Activated T-cell treated with anti-CD3 and anti-CD28 coated beads, Interleukin-2, amount 50 U/mL, for 48 hours (primary cell): ENCODE data around the gene DCUN1D2.
"Not testable (repeated sequence)": the region's sequence is repeated elsewhere in the genome, so short reads cannot be mapped to it uniquely, and the experiment has no call there.

Source experiments
- DNase-seq, 2 experiments: peaks; one replicate each; pipeline ENCODE4 v3.0.0-alpha.2; 2020

DCUN1D2 gene

GRCh38 chr13:113490496-113491417 is at the start of gene DCUN1D2:
Gene DCUN1D2 (minus strand): TSS chr13:113490711. CDS start chr13:113490669, 42 bp downstream.
- peak; percentile 87 to 90 for DNase-seq

- DNase-seq, result no peak
Observed at GRCh38 chr13:113539822-113540221, 49.3 kb upstream of the DCUN1D2 start.

GRCh38 chr13:113539176-113539575 is 48.7 kb upstream of the DCUN1D2 start:
- no peak for DNase-seq

- no peak for DNase-seq
Observed at GRCh38 chr13:113538689-113539058, 48.2 kb upstream of the DCUN1D2 start.

GRCh38 chr13:113537909-113538688 is 47.6 kb upstream of the DCUN1D2 start:
- no peak for DNase-seq

- no peak for DNase-seq
Observed at GRCh38 chr13:113537205-113537604, 46.7 kb upstream of the DCUN1D2 start.

GRCh38 chr13:113536461-113537110 is 46.1 kb upstream of the DCUN1D2 start:
- no peak for DNase-seq

- no peak for DNase-seq
Observed at GRCh38 chr13:113535381-113535781, 44.9 kb upstream of the DCUN1D2 start.

GRCh38 chr13:113534236-113534860 is 43.8 kb upstream of the DCUN1D2 start:
- DNase-seq, result no peak

GRCh38 chr13:113533161-113533840 is 42.8 kb upstream of the DCUN1D2 start:
- DNase-seq, result no peak

- no peak for DNase-seq
Observed at GRCh38 chr13:113532156-113532806, 41.8 kb upstream of the DCUN1D2 start.

GRCh38 chr13:113531041-113531873 is 40.7 kb upstream of the DCUN1D2 start:
- no peak for DNase-seq

- no peak for DNase-seq
Observed at GRCh38 chr13:113528813-113529180, 38.3 kb upstream of the DCUN1D2 start.

- no peak for DNase-seq
Observed at GRCh38 chr13:113528101-113528812, 37.7 kb upstream of the DCUN1D2 start.

- DNase-seq, result no peak
Observed at GRCh38 chr13:113527272-113527958, 36.9 kb upstream of the DCUN1D2 start.

GRCh38 chr13:113526466-113527220 is 36.1 kb upstream of the DCUN1D2 start:
- no peak for DNase-seq

- DNase-seq, result not testable (repeated sequence)
Observed at GRCh38 chr13:113522438-113522837, 31.9 kb upstream of the DCUN1D2 start.

GRCh38 chr13:113520571-113520970 is 30.1 kb upstream of the DCUN1D2 start:
- DNase-seq, result no peak

GRCh38 chr13:113519556-113519955 is 29.0 kb upstream of the DCUN1D2 start:
- no peak for DNase-seq
